Measurements from ENCODE around the gene NPAS3. TPM values are rescaled to one million over a fixed set of nuclear protein-coding genes. Genes with fewer than 3 reads are reported as not detected.

NPAS3 gene
- total and polyA plus RNA-seq, 2 of the 13 experiments (the other 11 are each of a cell fraction or from before 2014, with no cell fraction given) = not detected

- no peaks in the 10 kb centered on the region for H3K79me2 ChIP-seq (ENCODE audit: insufficient read depth, low read length)
- no peak overlapping the region for H2AFZ ChIP-seq (ENCODE audit: low read length)
- in situ Hi-C loops (cut with HindIII; ENCODE audit: extremely low pct_ligation_motif_present, low pct_unique_long_range_greater_than_20kb) (no loop called here), intact Hi-C loops (cut with micrococcal nuclease; ENCODE audit: unreplicated experiment) (loop anchor here (1.0 to 5.0 kb wide), 4 partner anchors 103 to 379 kb away; partner anchors contain the start of gene EGLN3)
- ChIA-PET CTCF (ENCODE audit: low intra/inter-chr PET ratio, low total read pairs) (interaction anchor here (0.7 to 3.7 kb wide), 7 partner anchors 10 to 475 kb away, joined by 3 to 92 read pairs (median 4); no protein-coding TSS in a partner anchor), POLR2A (interaction anchor here (1.6 kb wide), 1 partner anchor 249 kb away, joined by 4 read pairs; no protein-coding TSS in a partner anchor)
- ATAC-seq (no peak), DNase-seq (ENCODE audit: low spot score) (no peak), FAIRE-seq (no peak)
- H3K4me1 ChIP-seq (ENCODE audit: insufficient read depth, low read length) = peaks cover 4% of the 10 kb centered on the region; the same call in 1 of the 2 replicates
- H3K4me3 ChIP-seq (replicated peaks in 1 of 3; ENCODE audit: insufficient read depth in 1 of 3, low read depth in 2 of 3, low read length in 3 of 3) = no peak overlapping the region
- H3K9me3 ChIP-seq (ENCODE audit: low read length) = no peaks in the 10 kb centered on the region
- no peak overlapping the region for H3K4me2 ChIP-seq (ENCODE audit: low read depth, low read length)
- 88% methylated on average over 1 of the region's 1 CpG for WGBS (ENCODE audit: low lambda C conversion rate)
- no peak overlapping the region for H3K9ac ChIP-seq (ENCODE audit: insufficient read depth, low read depth, low read length)
- H3K27ac ChIP-seq (ENCODE audit: extremely low read length, insufficient read depth, low read length) = no peak overlapping the region
- no TSS peak for BruUV-seq (replicated peaks)
- H3K27me3 ChIP-seq (ENCODE audit: control insufficient read depth in 1 of 2, insufficient read depth in 2 of 2, low read length in 2 of 2) = no peaks in the 10 kb centered on the region; a peak in 1 of 5 replicates
- no peaks in the 10 kb centered on the region for H4K20me1 ChIP-seq (ENCODE audit: insufficient read depth, low read length)
- no peaks in the 10 kb centered on the region for H3K36me3 ChIP-seq (replicated peaks in 1 of 2; ENCODE audit: control insufficient read depth in 1 of 2, insufficient read depth in 2 of 2, low read length in 2 of 2)
- TF ChIP-seq NCOA5 (CRISPR knock-in tag; IDR thresholded peaks at IDR 0.05) (no peak), DBP (CRISPR knock-in tag; IDR thresholded peaks at IDR 0.05; ENCODE audit: not compliant biosample characterization) (no peak), MIER3 (CRISPR knock-in tag; IDR thresholded peaks at IDR 0.05; ENCODE audit: borderline replicate concordance) (0 out of 2 replicates have a peak, but pooled peaks have one; percentile 1), NFYC (CRISPR knock-in tag; IDR thresholded peaks at IDR 0.05) (no peak), ETV5 (CRISPR knock-in tag; IDR thresholded peaks at IDR 0.05; ENCODE audit: borderline replicate concordance) (no peak), KAT2B (IDR thresholded peaks at IDR 0.05; ENCODE audit: borderline replicate concordance, low read depth, low read length) (no peak), KDM4B (CRISPR knock-in tag; IDR thresholded peaks at IDR 0.05) (no peak), FOXO1 (CRISPR knock-in tag; IDR thresholded peaks at IDR 0.05) (no peak), TARDBP (CRISPR knock-in tag; IDR thresholded peaks at IDR 0.05) (no peak), KMT2A (CRISPR knock-in tag; IDR thresholded peaks at IDR 0.05) (0 out of 2 replicates have a peak, but pooled peaks have one; percentile 1), TERF1 (CRISPR knock-in tag; IDR thresholded peaks at IDR 0.05) (no peak), TSC22D2 (CRISPR knock-in tag; IDR thresholded peaks at IDR 0.05; ENCODE audit: borderline replicate concordance) (no peak), ZNF678 (CRISPR knock-in tag; IDR thresholded peaks at IDR 0.05) (no peak), SOX5 (CRISPR knock-in tag; IDR thresholded peaks at IDR 0.05; ENCODE audit: borderline replicate concordance) (no peak), ZSCAN22 (CRISPR knock-in tag; IDR thresholded peaks at IDR 0.05) (no peak), MEF2D (CRISPR knock-in tag; IDR thresholded peaks at IDR 0.05) (0 out of 2 replicates have a peak, but pooled peaks have one; percentile 0), RCOR2 (CRISPR knock-in tag; IDR thresholded peaks at IDR 0.05) (no peak), KLF16 (CRISPR knock-in tag; IDR thresholded peaks at IDR 0.05) (0 out of 4 replicates have a peak, but pooled peaks of 1 of the 2 experiments have one; percentile 5), ZNF605 (CRISPR knock-in tag; IDR thresholded peaks at IDR 0.05) (peak; percentile 61), ZSCAN12 (CRISPR knock-in tag; IDR thresholded peaks at IDR 0.05) (no peak)
- TF ChIP-seq, protein P1, sequence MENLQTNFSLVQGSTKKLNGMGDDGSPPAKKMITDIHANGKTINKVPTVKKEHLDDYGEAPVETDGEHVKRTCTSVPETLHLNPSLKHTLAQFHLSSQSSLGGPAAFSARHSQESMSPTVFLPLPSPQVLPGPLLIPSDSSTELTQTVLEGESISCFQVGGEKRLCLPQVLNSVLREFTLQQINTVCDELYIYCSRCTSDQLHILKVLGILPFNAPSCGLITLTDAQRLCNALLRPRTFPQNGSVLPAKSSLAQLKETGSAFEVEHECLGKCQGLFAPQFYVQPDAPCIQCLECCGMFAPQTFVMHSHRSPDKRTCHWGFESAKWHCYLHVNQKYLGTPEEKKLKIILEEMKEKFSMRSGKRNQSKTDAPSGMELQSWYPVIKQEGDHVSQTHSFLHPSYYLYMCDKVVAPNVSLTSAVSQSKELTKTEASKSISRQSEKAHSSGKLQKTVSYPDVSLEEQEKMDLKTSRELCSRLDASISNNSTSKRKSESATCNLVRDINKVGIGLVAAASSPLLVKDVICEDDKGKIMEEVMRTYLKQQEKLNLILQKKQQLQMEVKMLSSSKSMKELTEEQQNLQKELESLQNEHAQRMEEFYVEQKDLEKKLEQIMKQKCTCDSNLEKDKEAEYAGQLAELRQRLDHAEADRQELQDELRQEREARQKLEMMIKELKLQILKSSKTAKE (CRISPR knock-in tag; IDR thresholded peaks at IDR 0.05; ENCODE audit: borderline replicate concordance) = no peak
These were observed 910.7 kb downstream of the NPAS3 start for GRCh38 chr14:33849455-33849801.

All from HepG2 (cell line).